Liver (tissue), 9 donors: ENCODE results near the gene ZNF398. TPM values are rescaled to one million over a fixed set of nuclear protein-coding genes. Genes with fewer than 3 reads are reported as not detected.
"Not testable (repeated sequence)": the region's sequence is repeated elsewhere in the genome, so short reads cannot be mapped to it uniquely, and the experiment has no call there.

Experiments used
- DNase-seq: peaks from one replicate; pipeline ENCODE4 v3.0.0-alpha.2; 2017; ENCODE audit warnings: low spot score
- H3K27ac ChIP-seq, 2 donors: one replicate each; pipeline ENCODE4 v1.7.0; 2013; ENCODE audit warnings: inconsistent platforms in 2 of 2, low read length in 2 of 2, control low read depth in 1 of 2, low read depth in 1 of 2, mild to moderate bottlenecking in 1 of 2
- H3K27me3 ChIP-seq, 4 donors: one replicate each; pipeline versions ENCODE4 v1.6.1 to v1.7.0; 2013; ENCODE audit warnings: low read length in 3 of 4, inconsistent platforms in 1 of 4, mild to moderate bottlenecking in 1 of 4, moderate library complexity in 1 of 4; ENCODE audit not compliant: control insufficient read depth in 4 of 4, insufficient read depth in 4 of 4
- H3K36me3 ChIP-seq, 4 donors: one replicate each; pipeline versions ENCODE4 v1.6.1 to v1.7.0; 2013; ENCODE audit warnings: low read length in 3 of 4, mild to moderate bottlenecking in 3 of 4, low read depth in 1 of 4, moderate library complexity in 1 of 4; ENCODE audit not compliant: control insufficient read depth in 4 of 4, insufficient read depth in 3 of 4
- H3K4me1 ChIP-seq, 4 donors: one replicate each; pipeline versions ENCODE4 v1.6.1 to v1.7.0; 2013; ENCODE audit warnings: low read length in 3 of 4, mild to moderate bottlenecking in 3 of 4, moderate library complexity in 1 of 4; ENCODE audit not compliant: control insufficient read depth in 4 of 4, insufficient read depth in 4 of 4
- H3K4me3 ChIP-seq, 3 donors: one replicate each; pipeline versions ENCODE4 v1.6.1 to v1.7.0; 2013; ENCODE audit warnings: low read length in 3 of 3, control low read depth in 1 of 3, low read depth in 1 of 3, mild to moderate bottlenecking in 1 of 3
- H3K9ac ChIP-seq, 2 donors: one replicate each; pipeline ENCODE4 v1.7.0; 2013; ENCODE audit warnings: low read length in 2 of 2, mild to moderate bottlenecking in 2 of 2, moderate library complexity in 2 of 2, control low read depth in 1 of 2, low read depth in 1 of 2
- H3K9me3 ChIP-seq, 4 donors: one replicate each; pipeline versions ENCODE4 v1.6.1 to v1.7.0; 2013; ENCODE audit warnings: low read length in 3 of 4; ENCODE audit not compliant: control insufficient read depth in 4 of 4
- ATF3 ChIP-seq: IDR thresholded peaks from 2 replicates; pipeline ENCODE4 v1.6.1; 2016; ENCODE audit warnings: antibody characterized with exemption
- CTCF ChIP-seq: fragments of 150-350 bp; IDR thresholded peaks from 2 replicates; pipeline ENCODE4 v1.5.1; 2017; ENCODE audit warnings: improper control_type of control experiment, low read depth, low read length; ENCODE audit not compliant: missing input control
- EGR1 ChIP-seq, 2 donors: IDR thresholded peaks; 2 replicates each; pipeline ENCODE4 v1.6.1; 2016 to 2018; ENCODE audit warnings: antibody characterized with exemption in 2 of 2, low read depth in 2 of 2
- FOXA1 ChIP-seq: IDR thresholded peaks from 2 replicates; pipeline ENCODE4 v1.6.1; 2016; ENCODE audit warnings: antibody characterized with exemption
- FOXA2 ChIP-seq: IDR thresholded peaks from 2 replicates; pipeline ENCODE4 v1.6.1; 2016; ENCODE audit warnings: antibody characterized with exemption
- GABPA ChIP-seq, 2 donors: IDR thresholded peaks in 1 of 2; conservative IDR thresholded peaks in 1 of 2; 2 replicates each; pipeline ENCODE4 v1.6.1; 2016; ENCODE audit warnings: antibody characterized with exemption in 2 of 2, mild to moderate bottlenecking in 1 of 2, moderate library complexity in 1 of 2
- HNF4A ChIP-seq, 2 donors: conservative IDR thresholded peaks; 2 replicates each; pipeline ENCODE4 v1.6.1; 2016; ENCODE audit warnings: antibody characterized with exemption in 2 of 2, mild to moderate bottlenecking in 2 of 2
- HNF4G ChIP-seq: IDR thresholded peaks from 2 replicates; pipeline ENCODE4 v1.6.1; 2016; ENCODE audit warnings: antibody characterized with exemption
- JUND ChIP-seq, 2 donors: IDR thresholded peaks; 2 replicates each; pipeline ENCODE4 v1.6.1; 2016; ENCODE audit warnings: antibody characterized with exemption in 2 of 2
- MAX ChIP-seq: IDR thresholded peaks from 2 replicates; pipeline ENCODE4 v1.6.1; 2016; ENCODE audit warnings: antibody characterized with exemption
- NR2F2 ChIP-seq: IDR thresholded peaks from 2 replicates; pipeline ENCODE4 v1.6.1; 2016; ENCODE audit warnings: antibody characterized with exemption
- RAD21 ChIP-seq, 2 donors: IDR thresholded peaks; 2 replicates each; pipeline ENCODE4 v1.6.1; 2016; ENCODE audit warnings: antibody characterized with exemption in 2 of 2, mild to moderate bottlenecking in 2 of 2
- SP1 ChIP-seq: IDR thresholded peaks from 2 replicates; pipeline ENCODE4 v1.6.1; 2018; ENCODE audit warnings: antibody characterized with exemption, mild to moderate bottlenecking
- TAF1 ChIP-seq: conservative IDR thresholded peaks from 2 replicates; pipeline ENCODE4 v1.6.1; 2016; ENCODE audit warnings: antibody characterized with exemption, mild to moderate bottlenecking
- YY1 ChIP-seq: IDR thresholded peaks from 2 replicates; pipeline ENCODE4 v1.6.1; 2016; ENCODE audit warnings: antibody characterized with exemption, mild to moderate bottlenecking
- WGBS: extraction: QIAGEN DNeasy Blood & Tissue Kit; methylation state at CpG from one replicate; pipeline ENCODE4 v1.1.7; 2013; 5-methylcytosine and 5-hydroxymethylcytosine counted together
- polyA plus RNA-seq, 2 donors: library from polyadenylated mRNA; stranded (reverse) in 1 of 2; unstranded in 1 of 2; fragments of 200-250 nt in 1 of 2; fragments of >200 nt in 1 of 2; fragmentation: Nextera tagmentation in 1 of 2; extraction: Ambion mirVana in 1 of 2; gene quantifications; one replicate each; pipeline versions ENCODE4 v1.2.1 to v1.2.3, GENCODE V29; 2013 to 2015
- total RNA-seq, 2 donors: library from RNA; depleted of rRNA; stranded (reverse); fragments of >200 nt; gene quantifications; one replicate each; pipeline ENCODE4 v1.2.3, GENCODE V29; 2014
- TF ChIP-seq, protein P1 (sequence below): IDR thresholded peaks from 2 replicates; pipeline ENCODE4 v1.6.1; 2016; ENCODE audit warnings: antibody characterized with exemption
- TF ChIP-seq, protein P2 (sequence below): IDR thresholded peaks from 2 replicates; pipeline ENCODE4 v1.6.1; 2016; ENCODE audit warnings: antibody characterized with exemption, mild to moderate bottlenecking
- donor health status: healthy.
- donor health status: healthy.
- donor health status: healthy.
- donor health status: healthy.
- donor health status: healthy.

Gene ZNF398
- total and polyA plus RNA-seq, 4 donors: 1.5 to 7.8 (median 4.5) TPM

GRCh38 chr7:149141893-149142292 is 5.4 kb upstream of the ZNF398 start:
- H3K9me3 ChIP-seq: no peaks in the 10 kb centered on the region
- no peak overlapping the region for H3K9ac ChIP-seq
- H3K27me3 ChIP-seq: no peaks in the 10 kb centered on the region
- peaks cover 0 to 7% (median 4%) of the 10 kb centered on the region in 4 donors for H3K4me1 ChIP-seq
- no peak overlapping the region for H3K27ac ChIP-seq
- DNase-seq: no peak
- TF ChIP-seq YY1: no peak
- TF ChIP-seq MAX: no peak
- TF ChIP-seq, protein P1, sequence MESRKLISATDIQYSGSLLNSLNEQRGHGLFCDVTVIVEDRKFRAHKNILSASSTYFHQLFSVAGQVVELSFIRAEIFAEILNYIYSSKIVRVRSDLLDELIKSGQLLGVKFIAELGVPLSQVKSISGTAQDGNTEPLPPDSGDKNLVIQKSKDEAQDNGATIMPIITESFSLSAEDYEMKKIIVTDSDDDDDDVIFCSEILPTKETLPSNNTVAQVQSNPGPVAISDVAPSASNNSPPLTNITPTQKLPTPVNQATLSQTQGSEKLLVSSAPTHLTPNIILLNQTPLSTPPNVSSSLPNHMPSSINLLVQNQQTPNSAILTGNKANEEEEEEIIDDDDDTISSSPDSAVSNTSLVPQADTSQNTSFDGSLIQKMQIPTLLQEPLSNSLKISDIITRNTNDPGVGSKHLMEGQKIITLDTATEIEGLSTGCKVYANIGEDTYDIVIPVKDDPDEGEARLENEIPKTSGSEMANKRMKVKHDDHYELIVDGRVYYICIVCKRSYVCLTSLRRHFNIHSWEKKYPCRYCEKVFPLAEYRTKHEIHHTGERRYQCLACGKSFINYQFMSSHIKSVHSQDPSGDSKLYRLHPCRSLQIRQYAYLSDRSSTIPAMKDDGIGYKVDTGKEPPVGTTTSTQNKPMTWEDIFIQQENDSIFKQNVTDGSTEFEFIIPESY: no peak
- no peak for TF ChIP-seq GABPA (IDR thresholded peaks at IDR 0.05 in 1 of 2, conservative IDR thresholded peaks at IDR 0.05 in 1 of 2)
- no peak for TF ChIP-seq NR2F2
- 95% methylated on average over 4 of the region's 4 CpGs for WGBS
- H3K36me3 ChIP-seq: no peaks in the 10 kb centered on the region
- H3K4me3 ChIP-seq: no peak overlapping the region

- not testable (repeated sequence) for DNase-seq, H3K9me3 ChIP-seq, H3K27ac ChIP-seq, H3K27me3 ChIP-seq, H3K9ac ChIP-seq, H3K4me3 ChIP-seq, H3K36me3 ChIP-seq
- peaks cover 0 to 14% (median 8%) of the 10 kb centered on the region in 4 donors for H3K4me1 ChIP-seq
- WGBS: 88% methylated on average over 14 of the region's 14 CpGs
Observed at GRCh38 chr7:149144436-149144922, 2.8 kb upstream of the ZNF398 start.

DNA sequence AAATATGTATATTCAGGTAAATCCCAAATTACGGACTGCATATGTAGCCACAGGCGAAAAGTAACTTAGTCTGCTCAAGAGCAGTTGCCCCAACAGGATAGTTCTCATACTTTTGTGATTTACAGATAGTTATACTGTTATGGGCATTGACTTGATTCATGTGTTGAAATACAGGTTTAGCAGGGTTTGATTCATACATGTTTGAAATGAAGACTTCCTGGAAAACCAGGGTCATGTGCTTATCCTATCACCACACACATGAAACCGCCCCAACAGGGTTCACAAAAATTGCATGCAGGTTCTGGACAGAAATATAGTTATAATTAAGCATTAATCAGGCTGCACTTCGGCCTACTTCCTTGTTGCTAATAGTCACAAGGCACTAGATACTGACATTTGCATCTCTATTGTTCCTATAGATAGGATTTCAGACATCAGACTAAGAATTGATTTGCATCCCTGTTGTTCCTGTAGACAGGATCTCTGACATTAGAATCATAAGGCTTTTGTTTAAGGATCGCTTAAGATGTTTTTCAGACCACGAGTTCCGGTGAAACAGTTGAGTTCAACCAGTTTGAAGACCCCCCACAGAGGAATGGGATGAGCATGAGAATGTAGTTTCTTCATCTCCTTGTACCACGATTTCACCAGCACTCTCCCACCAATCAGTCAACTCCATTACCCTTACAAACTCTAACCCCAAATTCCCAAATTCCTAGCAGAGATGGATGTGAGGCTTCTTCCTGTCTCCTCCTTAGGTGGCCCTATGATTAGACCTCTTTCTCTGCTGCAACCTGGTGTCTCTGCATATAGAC is 2.0 kb upstream of the ZNF398 start:
- DNase-seq: no peak
- no peak overlapping the region for H3K9ac ChIP-seq
- no peaks in the 10 kb centered on the region for H3K36me3 ChIP-seq
- no peaks in the 10 kb centered on the region for H3K27me3 ChIP-seq
- no peak overlapping the region for H3K27ac ChIP-seq
- peaks cover 0 to 14% (median 8%) of the 10 kb centered on the region in 4 donors for H3K4me1 ChIP-seq
- H3K4me3 ChIP-seq: no peak overlapping the region
- WGBS: 92% methylated on average over 8 of the region's 8 CpGs
- H3K9me3 ChIP-seq: no peaks in the 10 kb centered on the region
- TF ChIP-seq ATF3: no peak
- TF ChIP-seq HNF4G: no peak
- TF ChIP-seq EGR1 (IDR thresholded peaks at IDR 0.05; ENCODE audit: low read depth in 2 of 2): no peak
- no peak for TF ChIP-seq RAD21 (IDR thresholded peaks at IDR 0.05)
- no peak for TF ChIP-seq MAX
- TF ChIP-seq FOXA1: no peak
- TF ChIP-seq, protein P2, sequence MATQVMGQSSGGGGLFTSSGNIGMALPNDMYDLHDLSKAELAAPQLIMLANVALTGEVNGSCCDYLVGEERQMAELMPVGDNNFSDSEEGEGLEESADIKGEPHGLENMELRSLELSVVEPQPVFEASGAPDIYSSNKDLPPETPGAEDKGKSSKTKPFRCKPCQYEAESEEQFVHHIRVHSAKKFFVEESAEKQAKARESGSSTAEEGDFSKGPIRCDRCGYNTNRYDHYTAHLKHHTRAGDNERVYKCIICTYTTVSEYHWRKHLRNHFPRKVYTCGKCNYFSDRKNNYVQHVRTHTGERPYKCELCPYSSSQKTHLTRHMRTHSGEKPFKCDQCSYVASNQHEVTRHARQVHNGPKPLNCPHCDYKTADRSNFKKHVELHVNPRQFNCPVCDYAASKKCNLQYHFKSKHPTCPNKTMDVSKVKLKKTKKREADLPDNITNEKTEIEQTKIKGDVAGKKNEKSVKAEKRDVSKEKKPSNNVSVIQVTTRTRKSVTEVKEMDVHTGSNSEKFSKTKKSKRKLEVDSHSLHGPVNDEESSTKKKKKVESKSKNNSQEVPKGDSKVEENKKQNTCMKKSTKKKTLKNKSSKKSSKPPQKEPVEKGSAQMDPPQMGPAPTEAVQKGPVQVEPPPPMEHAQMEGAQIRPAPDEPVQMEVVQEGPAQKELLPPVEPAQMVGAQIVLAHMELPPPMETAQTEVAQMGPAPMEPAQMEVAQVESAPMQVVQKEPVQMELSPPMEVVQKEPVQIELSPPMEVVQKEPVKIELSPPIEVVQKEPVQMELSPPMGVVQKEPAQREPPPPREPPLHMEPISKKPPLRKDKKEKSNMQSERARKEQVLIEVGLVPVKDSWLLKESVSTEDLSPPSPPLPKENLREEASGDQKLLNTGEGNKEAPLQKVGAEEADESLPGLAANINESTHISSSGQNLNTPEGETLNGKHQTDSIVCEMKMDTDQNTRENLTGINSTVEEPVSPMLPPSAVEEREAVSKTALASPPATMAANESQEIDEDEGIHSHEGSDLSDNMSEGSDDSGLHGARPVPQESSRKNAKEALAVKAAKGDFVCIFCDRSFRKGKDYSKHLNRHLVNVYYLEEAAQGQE: no peak
- no peak for TF ChIP-seq FOXA2
- no peak for TF ChIP-seq CTCF
- no peak for TF ChIP-seq TAF1
- no peak for TF ChIP-seq SP1
- no peak for TF ChIP-seq HNF4A (conservative IDR thresholded peaks at IDR 0.05)
- TF ChIP-seq JUND (IDR thresholded peaks at IDR 0.05): no peak
